Spinal cord (tissue), 10 donors: ENCODE measurements around the gene MFN2. TPM values are rescaled to one million over a fixed set of nuclear protein-coding genes. Genes with fewer than 3 reads are reported as not detected.

ENCODE experiments used
- DNase-seq, 6 donors: peaks; one replicate each; pipeline versions ENCODE4 v3.0.0 to v3.0.0-alpha.2; 2013 to 2015; ENCODE audit warnings: low spot score in 6 of 6, low read depth in 4 of 6
- H3K27ac ChIP-seq: one replicate; pipeline ENCODE4 v1.5.1; 2013; ENCODE audit warnings: low read depth, low read length, control low read depth
- H3K27me3 ChIP-seq: one replicate; pipeline ENCODE4 v1.6.1; 2013; ENCODE audit warnings: low read length; ENCODE audit not compliant: control insufficient read depth, insufficient read depth
- H3K36me3 ChIP-seq: one replicate; pipeline ENCODE4 v1.6.1; 2013; ENCODE audit warnings: low read length; ENCODE audit not compliant: control insufficient read depth, insufficient read depth
- H3K4me1 ChIP-seq: one replicate; pipeline ENCODE4 v1.6.1; 2013; ENCODE audit warnings: low read length; ENCODE audit not compliant: control insufficient read depth, insufficient read depth
- H3K4me3 ChIP-seq: one replicate; pipeline ENCODE4 v1.5.1; 2013; ENCODE audit warnings: low read depth, low read length, control low read depth
- H3K9me3 ChIP-seq: one replicate; pipeline ENCODE4 v1.6.1; 2013; ENCODE audit warnings: low read length; ENCODE audit not compliant: control insufficient read depth, insufficient read depth
- WGBS: methylation state at CpG from one replicate; pipeline ENCODE4 v1.1.5; 2013; ENCODE audit warnings: missing lambda C conversion rate; ENCODE audit not compliant: insufficient coverage; 5-methylcytosine and 5-hydroxymethylcytosine counted together
- polyA plus RNA-seq, 2 donors: library from polyadenylated mRNA; unstranded; fragments of 120-200 nt; gene quantifications; one replicate each; pipeline ENCODE4 v1.2.1, GENCODE V29; 2013; ENCODE audit not compliant: insufficient read length in 2 of 2
- total RNA-seq, 2 donors: library from RNA; depleted of rRNA in 1 of 2; stranded (reverse); fragments of 120-200 nt in 1 of 2; fragments of >200 nt in 1 of 2; gene quantifications; one replicate each; pipeline versions ENCODE4 v1.2.3 to v1.2.4, GENCODE V29; 2013 to 2014
- donor health status: healthy.

Gene MFN2
- total and polyA plus RNA-seq, 4 donors = 47.5 to 79.7 (median 72.4) TPM

GRCh38 chr1:11940260-11940921, 39.9 kb upstream of the MFN2 start:
- peak in 2 of 6 donors; percentile 28 to 65 for DNase-seq
- 30% methylated on average over 2 of the region's 9 CpGs for WGBS
- Histone ChIP-seq H3K4me1 (peaks cover 27% of the 10 kb centered on the region), H3K27ac (peak overlapping the region; percentile 43), H3K4me3 (no peak overlapping the region), H3K9me3 (no peaks in the 10 kb centered on the region), H3K36me3 (peaks cover 30% of the 10 kb centered on the region), H3K27me3 (no peaks in the 10 kb centered on the region)

GRCh38 chr1:11942280-11942679, 38.0 kb upstream of the MFN2 start:
- no peak for DNase-seq
- no peak overlapping the region for H3K4me3 ChIP-seq
- 96% methylated on average over 4 of the region's 4 CpGs for WGBS
- H3K9me3 ChIP-seq = no peaks in the 10 kb centered on the region
- H3K36me3 ChIP-seq = peaks cover 26% of the 10 kb centered on the region
- H3K27ac ChIP-seq = no peak overlapping the region
- peaks cover 27% of the 10 kb centered on the region for H3K4me1 ChIP-seq
- H3K27me3 ChIP-seq = no peaks in the 10 kb centered on the region

GRCh38 chr1:11943619-11944018, 36.6 kb upstream of the MFN2 start:
- no peaks in the 10 kb centered on the region for H3K27me3 ChIP-seq
- peaks cover 26% of the 10 kb centered on the region for H3K36me3 ChIP-seq
- H3K9me3 ChIP-seq = no peaks in the 10 kb centered on the region
- DNase-seq = peak in 1 of 6 donors; percentile 43
- H3K4me1 ChIP-seq = peaks cover 21% of the 10 kb centered on the region
- no peak overlapping the region for H3K4me3 ChIP-seq
- H3K27ac ChIP-seq = no peak overlapping the region
- 43% methylated on average over 4 of the region's 4 CpGs for WGBS

DNA sequence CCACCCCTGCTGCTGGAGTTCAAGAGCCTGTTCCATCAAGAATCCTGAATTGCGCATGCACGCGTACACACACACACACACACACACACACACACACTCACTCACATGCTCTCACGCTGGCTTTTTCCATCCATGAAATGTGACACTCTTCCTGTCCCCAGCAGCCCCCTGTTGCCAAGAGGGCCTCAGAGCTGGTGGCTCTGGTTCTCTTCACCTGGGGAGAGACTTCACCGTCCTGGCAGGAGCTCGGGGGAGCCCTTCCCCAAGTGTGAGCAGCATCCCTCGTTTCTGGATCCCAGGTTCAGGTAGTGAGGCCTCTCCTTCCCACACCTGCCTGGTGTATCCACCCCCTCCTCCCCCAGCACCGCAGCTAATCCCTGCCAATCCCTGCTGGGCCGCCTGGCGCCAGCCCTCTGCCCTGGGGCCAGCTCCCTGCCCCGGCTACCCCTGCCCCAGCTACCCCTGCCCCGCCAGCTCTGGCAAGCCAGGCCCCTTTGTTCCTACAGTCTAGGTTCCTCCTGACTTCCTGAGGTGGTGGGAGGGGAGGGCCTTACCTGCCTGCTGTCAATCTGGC, 35.8 kb upstream of the MFN2 start:
- H3K9me3 ChIP-seq = no peaks in the 10 kb centered on the region
- H3K36me3 ChIP-seq = peaks cover 28% of the 10 kb centered on the region
- no peak overlapping the region for H3K4me3 ChIP-seq
- peak in 2 of 6 donors; percentile 26 to 54 for DNase-seq
- H3K27ac ChIP-seq = no peak overlapping the region
- H3K27me3 ChIP-seq = no peaks in the 10 kb centered on the region
- peaks cover 13% of the 10 kb centered on the region for H3K4me1 ChIP-seq
- WGBS = 41% methylated on average over 10 of the region's 12 CpGs

GRCh38 chr1:11946647-11947046, 33.6 kb upstream of the MFN2 start:
- Histone ChIP-seq H3K4me1 (peaks cover 4% of the 10 kb centered on the region), H3K9me3 (no peaks in the 10 kb centered on the region), H3K4me3 (no peak overlapping the region), H3K36me3 (peaks cover 41% of the 10 kb centered on the region), H3K27ac (no peak overlapping the region), H3K27me3 (no peaks in the 10 kb centered on the region)
- no peak for DNase-seq
- 96% methylated on average over 2 of the region's 3 CpGs for WGBS

- WGBS = 91% methylated on average over 4 of the region's 6 CpGs
- no peak overlapping the region for H3K4me3 ChIP-seq
- H3K27ac ChIP-seq = no peak overlapping the region
- no peak for DNase-seq
- H3K36me3 ChIP-seq = peaks cover 46% of the 10 kb centered on the region
- no peaks in the 10 kb centered on the region for H3K4me1 ChIP-seq
- no peaks in the 10 kb centered on the region for H3K27me3 ChIP-seq
- H3K9me3 ChIP-seq = no peaks in the 10 kb centered on the region
Measured at GRCh38 chr1:11948822-11949458, 31.3 kb upstream of the MFN2 start.

- Histone ChIP-seq H3K4me3 (no peak overlapping the region), H3K9me3 (no peaks in the 10 kb centered on the region), H3K36me3 (peaks cover 52% of the 10 kb centered on the region), H3K27ac (no peak overlapping the region), H3K4me1 (no peaks in the 10 kb centered on the region), H3K27me3 (no peaks in the 10 kb centered on the region)
- 50% methylated on average over 1 of the region's 2 CpGs for WGBS
- peak in 1 of 6 donors; percentile 9 for DNase-seq
Measured at GRCh38 chr1:11951901-11952300, 28.3 kb upstream of the MFN2 start.

GRCh38 chr1:11952455-11953109, 27.7 kb upstream of the MFN2 start:
- WGBS = 85% methylated on average over 10 of the region's 11 CpGs
- Histone ChIP-seq H3K27me3 (no peaks in the 10 kb centered on the region), H3K36me3 (peaks cover 57% of the 10 kb centered on the region), H3K4me3 (no peak overlapping the region), H3K4me1 (no peaks in the 10 kb centered on the region), H3K27ac (no peak overlapping the region), H3K9me3 (no peaks in the 10 kb centered on the region)
- DNase-seq = no peak

DNA sequence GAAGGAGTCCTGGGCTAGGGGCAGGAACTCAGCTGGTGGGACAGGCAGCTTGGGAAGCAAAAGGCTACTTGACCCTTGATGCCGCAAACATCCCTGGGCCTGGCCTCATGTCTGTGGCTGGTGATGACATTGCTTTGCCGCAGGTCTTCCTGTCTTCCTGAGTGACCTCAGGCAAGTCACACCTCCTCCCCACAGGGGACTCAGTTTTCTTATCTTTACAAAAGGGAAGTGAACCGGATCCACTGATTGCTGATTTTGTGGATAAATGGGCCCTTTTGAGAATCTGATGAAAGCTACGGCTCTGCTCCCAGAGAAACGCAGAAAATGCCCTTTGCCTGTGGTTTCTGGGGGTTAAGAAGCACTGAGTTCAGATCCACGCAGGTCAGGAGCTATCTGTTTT, 25.0 kb upstream of the MFN2 start:
- Histone ChIP-seq H3K36me3 (peaks cover 68% of the 10 kb centered on the region), H3K4me3 (no peak overlapping the region), H3K9me3 (no peaks in the 10 kb centered on the region), H3K27ac (no peak overlapping the region), H3K4me1 (no peaks in the 10 kb centered on the region), H3K27me3 (no peaks in the 10 kb centered on the region)
- no peak for DNase-seq
- 85% methylated on average over 5 of the region's 6 CpGs for WGBS
